HepG2 (cell line): ENCODE data around the gene URM1. TPM values are rescaled to one million over a fixed set of nuclear protein-coding genes. Genes with fewer than 3 reads are reported as not detected.
A peak's percentile ranks its signal among the peaks of the same experiment; 100 is the strongest.

ENCODE experiments used
- CEBPG ChIP-seq: IDR thresholded peaks from 2 replicates; pipeline ENCODE4 v1.6.1; 2016
- GABPA ChIP-seq, 2 experiments: IDR thresholded peaks; 2 replicates each; pipeline ENCODE4 v1.6.1; 2011 to 2016; ENCODE audit warnings: low read depth in 2 of 2, low read length in 1 of 2, missing biosample characterization in 1 of 2, missing genetic modification characterization in 1 of 2
- GATAD1 ChIP-seq: IDR thresholded peaks from 2 replicates; pipeline ENCODE4 v1.6.1; 2016; ENCODE audit warnings: missing genetic modification reagents, missing compliant biosample characterization
- RNF2 ChIP-seq: fragments of 450-650 bp; conservative IDR thresholded peaks from 2 replicates; pipeline ENCODE4 v1.6.1; 2016; ENCODE audit warnings: low read depth
- THAP11 ChIP-seq: IDR thresholded peaks from 2 replicates; pipeline ENCODE4 v1.6.1; 2016; ENCODE audit warnings: missing biosample characterization, missing genetic modification reagents
- ZBTB20 ChIP-seq: sonication (generic); formaldehyde crosslinking; IDR thresholded peaks from 2 replicates; pipeline ENCODE4 v1.8.1; 2023; ENCODE audit warnings: missing genetic modification reagents, low read depth, mild to moderate bottlenecking, borderline replicate concordance
- ZBTB38 ChIP-seq: sonication (generic); formaldehyde crosslinking; IDR thresholded peaks from 2 replicates; pipeline ENCODE4 v1.5.1; 2020; ENCODE audit warnings: mild to moderate bottlenecking, missing genetic modification reagents
- ZFP90 ChIP-seq: sonication (generic); formaldehyde crosslinking; IDR thresholded peaks from 2 replicates; pipeline ENCODE4 v1.8.0; 2022; ENCODE audit warnings: missing genetic modification reagents, mild to moderate bottlenecking, inconsistent platforms, borderline replicate concordance
- ZMYM3 ChIP-seq: sonication (generic); formaldehyde crosslinking; IDR thresholded peaks from 2 replicates; pipeline ENCODE4 v1.5.1; 2020; ENCODE audit warnings: mild to moderate bottlenecking, missing genetic modification reagents
- ZNF143 ChIP-seq: sonication (generic); formaldehyde crosslinking; IDR thresholded peaks from 2 replicates; pipeline ENCODE4 v1.4.0; 2020; ENCODE audit warnings: missing genetic modification reagents
- ZNF501 ChIP-seq: sonication (generic); formaldehyde crosslinking; IDR thresholded peaks from 2 replicates; pipeline ENCODE4 v1.5.1; 2020; ENCODE audit warnings: mild to moderate bottlenecking, moderate library complexity, missing genetic modification reagents
- polyA plus RNA-seq, 8 experiments: library from polyadenylated mRNA; depleted of rRNA in 3 of 8; stranded (reverse) in 7 of 8; unstranded in 1 of 8; fragments of >200 nt; fragmentation: Illumina TruSeq in 4 of 8; extraction: Trizol in 4 of 8; gene quantifications; 2 replicates each; pipeline versions ENCODE4 v1.2.1 to v1.2.3, GENCODE V29; 2011 to 2016; ENCODE audit warnings: low read depth in 4 of 8, missing spikeins in 1 of 8, mixed read lengths in 1 of 8; ENCODE audit not compliant: insufficient read depth in 1 of 8
- total RNA-seq, 5 experiments: library from RNA; depleted of rRNA; stranded (reverse); fragments of >200 nt; fragmentation: Illumina TruSeq; extraction: Trizol; gene quantifications; 2 replicates each; pipeline ENCODE4 v1.2.3, GENCODE V29; 2016; ENCODE audit warnings: low read depth in 1 of 5
- TF ChIP-seq, protein P1 (sequence below), 2 experiments: fragments of 450-650 bp in 1 of 2; sonication (generic) in 1 of 2; formaldehyde crosslinking; IDR thresholded peaks; 2 replicates each; pipeline versions ENCODE4 v1.5.0 to v1.8.0; 2020 to 2022; ENCODE audit warnings: mild to moderate bottlenecking in 1 of 2, missing genetic modification reagents in 1 of 2
- TF ChIP-seq, protein P2 (sequence below): sonication (generic); formaldehyde crosslinking; IDR thresholded peaks from 2 replicates; pipeline ENCODE4 v1.5.0; 2020; ENCODE audit warnings: mild to moderate bottlenecking, missing genetic modification reagents, moderate library complexity
- TF ChIP-seq, protein P3 (sequence below): IDR thresholded peaks from 2 replicates; pipeline ENCODE4 v1.6.1; 2016; ENCODE audit warnings: low read depth, borderline replicate concordance
- TF ChIP-seq, protein P4 (sequence below): sonication (generic); formaldehyde crosslinking; IDR thresholded peaks from 2 replicates; pipeline ENCODE4 v1.5.1; 2020; ENCODE audit warnings: mild to moderate bottlenecking, missing genetic modification reagents, moderate library complexity
- TF ChIP-seq, protein P5 (sequence below), 2 experiments: sonication (generic) in 1 of 2; formaldehyde crosslinking in 1 of 2; IDR thresholded peaks; 2 replicates each; pipeline versions ENCODE4 v1.4.0 to v1.6.1; 2018 to 2020; ENCODE audit warnings: missing genetic modification reagents in 2 of 2, borderline replicate concordance in 1 of 2, low read depth in 1 of 2, mild to moderate bottlenecking in 1 of 2, missing biosample characterization in 1 of 2
- TF ChIP-seq, protein P6 (sequence below): sonication (generic); formaldehyde crosslinking; IDR thresholded peaks from 2 replicates; pipeline ENCODE4 v1.4.0; 2020; ENCODE audit warnings: missing genetic modification reagents

URM1 gene
- total and polyA plus RNA-seq, 2 of the 13 experiments (the other 11 are each of a cell fraction or from before 2014, with no cell fraction given): 37.1 to 41.3 TPM

DNA sequence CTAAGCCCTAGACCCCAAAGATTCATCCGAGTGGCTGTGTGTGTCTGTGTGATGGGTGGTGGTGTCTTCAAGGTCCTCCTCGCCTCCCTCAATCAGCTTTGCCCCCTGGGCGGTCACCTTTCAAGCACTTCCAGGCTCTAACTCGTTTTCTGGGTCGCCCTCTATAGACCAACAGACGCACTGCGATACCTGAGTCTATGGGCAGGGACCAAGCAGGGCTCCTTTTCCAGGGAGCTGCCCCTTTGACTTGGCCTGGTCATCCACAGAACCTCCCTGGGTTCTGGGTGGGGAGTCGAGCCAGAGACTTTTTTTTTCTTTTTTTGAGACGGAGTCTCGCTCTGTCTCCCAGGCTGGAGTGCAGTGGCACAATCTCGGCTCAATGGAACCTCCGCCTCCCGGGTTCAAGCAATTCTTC lies 29.7 kb upstream of the URM1 start (continued):
- TF ChIP-seq, protein P1, sequence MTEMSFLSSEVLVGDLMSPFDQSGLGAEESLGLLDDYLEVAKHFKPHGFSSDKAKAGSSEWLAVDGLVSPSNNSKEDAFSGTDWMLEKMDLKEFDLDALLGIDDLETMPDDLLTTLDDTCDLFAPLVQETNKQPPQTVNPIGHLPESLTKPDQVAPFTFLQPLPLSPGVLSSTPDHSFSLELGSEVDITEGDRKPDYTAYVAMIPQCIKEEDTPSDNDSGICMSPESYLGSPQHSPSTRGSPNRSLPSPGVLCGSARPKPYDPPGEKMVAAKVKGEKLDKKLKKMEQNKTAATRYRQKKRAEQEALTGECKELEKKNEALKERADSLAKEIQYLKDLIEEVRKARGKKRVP (CRISPR knock-in tag; IDR thresholded peaks at IDR 0.05): no peak
- TF ChIP-seq CEBPG (CRISPR knock-in tag) (no peak), ZBTB38 (CRISPR knock-in tag) (no peak), GABPA (IDR thresholded peaks at IDR 0.05; ENCODE audit: low read depth, low read length) (no peak), GABPA (CRISPR knock-in tag; IDR thresholded peaks at IDR 0.05; ENCODE audit: low read depth) (peak; percentile 43; the same call in 1 of the 2 replicates), ZMYM3 (CRISPR knock-in tag) (0 out of 2 replicates have a peak, but pooled peaks have one; percentile 24), RNF2 (no peak), ZNF501 (CRISPR knock-in tag) (peak; percentile 49; the same call in 1 of the 2 replicates), ZNF143 (CRISPR knock-in tag) (peak; percentile 27; the same call in 1 of the 2 replicates), ZFP90 (CRISPR knock-in tag) (no peak), GATAD1 (CRISPR knock-in tag) (0 out of 2 replicates have a peak, but pooled peaks have one; percentile 42), ZBTB20 (no peak), THAP11 (CRISPR knock-in tag) (peak; percentile 74; the same call in 1 of the 2 replicates)
- TF ChIP-seq, protein P2, sequence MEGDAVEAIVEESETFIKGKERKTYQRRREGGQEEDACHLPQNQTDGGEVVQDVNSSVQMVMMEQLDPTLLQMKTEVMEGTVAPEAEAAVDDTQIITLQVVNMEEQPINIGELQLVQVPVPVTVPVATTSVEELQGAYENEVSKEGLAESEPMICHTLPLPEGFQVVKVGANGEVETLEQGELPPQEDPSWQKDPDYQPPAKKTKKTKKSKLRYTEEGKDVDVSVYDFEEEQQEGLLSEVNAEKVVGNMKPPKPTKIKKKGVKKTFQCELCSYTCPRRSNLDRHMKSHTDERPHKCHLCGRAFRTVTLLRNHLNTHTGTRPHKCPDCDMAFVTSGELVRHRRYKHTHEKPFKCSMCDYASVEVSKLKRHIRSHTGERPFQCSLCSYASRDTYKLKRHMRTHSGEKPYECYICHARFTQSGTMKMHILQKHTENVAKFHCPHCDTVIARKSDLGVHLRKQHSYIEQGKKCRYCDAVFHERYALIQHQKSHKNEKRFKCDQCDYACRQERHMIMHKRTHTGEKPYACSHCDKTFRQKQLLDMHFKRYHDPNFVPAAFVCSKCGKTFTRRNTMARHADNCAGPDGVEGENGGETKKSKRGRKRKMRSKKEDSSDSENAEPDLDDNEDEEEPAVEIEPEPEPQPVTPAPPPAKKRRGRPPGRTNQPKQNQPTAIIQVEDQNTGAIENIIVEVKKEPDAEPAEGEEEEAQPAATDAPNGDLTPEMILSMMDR (CRISPR knock-in tag): peak; percentile 86
- TF ChIP-seq, protein P3, sequence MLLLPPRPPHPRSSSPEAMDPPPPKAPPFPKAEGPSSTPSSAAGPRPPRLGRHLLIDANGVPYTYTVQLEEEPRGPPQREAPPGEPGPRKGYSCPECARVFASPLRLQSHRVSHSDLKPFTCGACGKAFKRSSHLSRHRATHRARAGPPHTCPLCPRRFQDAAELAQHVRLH (CRISPR knock-in tag): 0 out of 2 replicates have a peak, but pooled peaks have one; percentile 15
- TF ChIP-seq, protein P4, sequence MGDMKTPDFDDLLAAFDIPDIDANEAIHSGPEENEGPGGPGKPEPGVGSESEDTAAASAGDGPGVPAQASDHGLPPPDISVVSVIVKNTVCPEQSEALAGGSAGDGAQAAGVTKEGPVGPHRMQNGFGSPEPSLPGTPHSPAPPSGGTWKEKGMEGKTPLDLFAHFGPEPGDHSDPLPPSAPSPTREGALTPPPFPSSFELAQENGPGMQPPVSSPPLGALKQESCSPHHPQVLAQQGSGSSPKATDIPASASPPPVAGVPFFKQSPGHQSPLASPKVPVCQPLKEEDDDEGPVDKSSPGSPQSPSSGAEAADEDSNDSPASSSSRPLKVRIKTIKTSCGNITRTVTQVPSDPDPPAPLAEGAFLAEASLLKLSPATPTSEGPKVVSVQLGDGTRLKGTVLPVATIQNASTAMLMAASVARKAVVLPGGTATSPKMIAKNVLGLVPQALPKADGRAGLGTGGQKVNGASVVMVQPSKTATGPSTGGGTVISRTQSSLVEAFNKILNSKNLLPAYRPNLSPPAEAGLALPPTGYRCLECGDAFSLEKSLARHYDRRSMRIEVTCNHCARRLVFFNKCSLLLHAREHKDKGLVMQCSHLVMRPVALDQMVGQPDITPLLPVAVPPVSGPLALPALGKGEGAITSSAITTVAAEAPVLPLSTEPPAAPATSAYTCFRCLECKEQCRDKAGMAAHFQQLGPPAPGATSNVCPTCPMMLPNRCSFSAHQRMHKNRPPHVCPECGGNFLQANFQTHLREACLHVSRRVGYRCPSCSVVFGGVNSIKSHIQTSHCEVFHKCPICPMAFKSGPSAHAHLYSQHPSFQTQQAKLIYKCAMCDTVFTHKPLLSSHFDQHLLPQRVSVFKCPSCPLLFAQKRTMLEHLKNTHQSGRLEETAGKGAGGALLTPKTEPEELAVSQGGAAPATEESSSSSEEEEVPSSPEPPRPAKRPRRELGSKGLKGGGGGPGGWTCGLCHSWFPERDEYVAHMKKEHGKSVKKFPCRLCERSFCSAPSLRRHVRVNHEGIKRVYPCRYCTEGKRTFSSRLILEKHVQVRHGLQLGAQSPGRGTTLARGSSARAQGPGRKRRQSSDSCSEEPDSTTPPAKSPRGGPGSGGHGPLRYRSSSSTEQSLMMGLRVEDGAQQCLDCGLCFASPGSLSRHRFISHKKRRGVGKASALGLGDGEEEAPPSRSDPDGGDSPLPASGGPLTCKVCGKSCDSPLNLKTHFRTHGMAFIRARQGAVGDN (CRISPR knock-in tag): 0 out of 2 replicates have a peak, but pooled peaks have one; percentile 4
- TF ChIP-seq, protein P5, sequence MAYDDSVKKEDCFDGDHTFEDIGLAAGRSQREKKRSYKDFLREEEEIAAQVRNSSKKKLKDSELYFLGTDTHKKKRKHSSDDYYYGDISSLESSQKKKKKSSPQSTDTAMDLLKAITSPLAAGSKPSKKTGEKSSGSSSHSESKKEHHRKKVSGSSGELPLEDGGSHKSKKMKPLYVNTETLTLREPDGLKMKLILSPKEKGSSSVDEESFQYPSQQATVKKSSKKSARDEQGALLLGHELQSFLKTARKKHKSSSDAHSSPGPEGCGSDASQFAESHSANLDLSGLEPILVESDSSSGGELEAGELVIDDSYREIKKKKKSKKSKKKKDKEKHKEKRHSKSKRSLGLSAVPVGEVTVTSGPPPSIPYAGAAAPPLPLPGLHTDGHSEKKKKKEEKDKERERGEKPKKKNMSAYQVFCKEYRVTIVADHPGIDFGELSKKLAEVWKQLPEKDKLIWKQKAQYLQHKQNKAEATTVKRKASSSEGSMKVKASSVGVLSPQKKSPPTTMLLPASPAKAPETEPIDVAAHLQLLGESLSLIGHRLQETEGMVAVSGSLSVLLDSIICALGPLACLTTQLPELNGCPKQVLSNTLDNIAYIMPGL (CRISPR knock-in tag; IDR thresholded peaks at IDR 0.05; ENCODE audit: borderline replicate concordance in 1 of 2, low read depth in 1 of 2): peak; percentile 67 to 87; a peak in 3 of 4 replicates
- TF ChIP-seq, protein P6, sequence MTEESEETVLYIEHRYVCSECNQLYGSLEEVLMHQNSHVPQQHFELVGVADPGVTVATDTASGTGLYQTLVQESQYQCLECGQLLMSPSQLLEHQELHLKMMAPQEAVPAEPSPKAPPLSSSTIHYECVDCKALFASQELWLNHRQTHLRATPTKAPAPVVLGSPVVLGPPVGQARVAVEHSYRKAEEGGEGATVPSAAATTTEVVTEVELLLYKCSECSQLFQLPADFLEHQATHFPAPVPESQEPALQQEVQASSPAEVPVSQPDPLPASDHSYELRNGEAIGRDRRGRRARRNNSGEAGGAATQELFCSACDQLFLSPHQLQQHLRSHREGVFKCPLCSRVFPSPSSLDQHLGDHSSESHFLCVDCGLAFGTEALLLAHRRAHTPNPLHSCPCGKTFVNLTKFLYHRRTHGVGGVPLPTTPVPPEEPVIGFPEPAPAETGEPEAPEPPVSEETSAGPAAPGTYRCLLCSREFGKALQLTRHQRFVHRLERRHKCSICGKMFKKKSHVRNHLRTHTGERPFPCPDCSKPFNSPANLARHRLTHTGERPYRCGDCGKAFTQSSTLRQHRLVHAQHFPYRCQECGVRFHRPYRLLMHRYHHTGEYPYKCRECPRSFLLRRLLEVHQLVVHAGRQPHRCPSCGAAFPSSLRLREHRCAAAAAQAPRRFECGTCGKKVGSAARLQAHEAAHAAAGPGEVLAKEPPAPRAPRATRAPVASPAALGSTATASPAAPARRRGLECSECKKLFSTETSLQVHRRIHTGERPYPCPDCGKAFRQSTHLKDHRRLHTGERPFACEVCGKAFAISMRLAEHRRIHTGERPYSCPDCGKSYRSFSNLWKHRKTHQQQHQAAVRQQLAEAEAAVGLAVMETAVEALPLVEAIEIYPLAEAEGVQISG (CRISPR knock-in tag): peak; percentile 40; the same call in 1 of the 2 replicates
